Measurements from ENCODE around the gene PACS1.

The PACS1 gene

GRCh38 chr11:66225066-66225465 is 155.0 kb downstream of the PACS1 start:
- H3K4me3 ChIP-seq (replicated peaks in 1 of 2; ENCODE audit: low read depth in 2 of 2, low read length in 2 of 2): no peak overlapping the region
- no peak for DNase-seq (ENCODE audit: low read depth in 2 of 2)
- TF ChIP-seq, protein P1, sequence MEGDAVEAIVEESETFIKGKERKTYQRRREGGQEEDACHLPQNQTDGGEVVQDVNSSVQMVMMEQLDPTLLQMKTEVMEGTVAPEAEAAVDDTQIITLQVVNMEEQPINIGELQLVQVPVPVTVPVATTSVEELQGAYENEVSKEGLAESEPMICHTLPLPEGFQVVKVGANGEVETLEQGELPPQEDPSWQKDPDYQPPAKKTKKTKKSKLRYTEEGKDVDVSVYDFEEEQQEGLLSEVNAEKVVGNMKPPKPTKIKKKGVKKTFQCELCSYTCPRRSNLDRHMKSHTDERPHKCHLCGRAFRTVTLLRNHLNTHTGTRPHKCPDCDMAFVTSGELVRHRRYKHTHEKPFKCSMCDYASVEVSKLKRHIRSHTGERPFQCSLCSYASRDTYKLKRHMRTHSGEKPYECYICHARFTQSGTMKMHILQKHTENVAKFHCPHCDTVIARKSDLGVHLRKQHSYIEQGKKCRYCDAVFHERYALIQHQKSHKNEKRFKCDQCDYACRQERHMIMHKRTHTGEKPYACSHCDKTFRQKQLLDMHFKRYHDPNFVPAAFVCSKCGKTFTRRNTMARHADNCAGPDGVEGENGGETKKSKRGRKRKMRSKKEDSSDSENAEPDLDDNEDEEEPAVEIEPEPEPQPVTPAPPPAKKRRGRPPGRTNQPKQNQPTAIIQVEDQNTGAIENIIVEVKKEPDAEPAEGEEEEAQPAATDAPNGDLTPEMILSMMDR (IDR thresholded peaks at IDR 0.05; ENCODE audit: low read depth, low read length): no peak

- no peak for DNase-seq (ENCODE audit: low read depth in 2 of 2)
- TF ChIP-seq, protein P1 (IDR thresholded peaks at IDR 0.05; ENCODE audit: low read depth, low read length): no peak
These were observed 156.0 kb downstream of the PACS1 start for GRCh38 chr11:66226101-66226500.

DNA sequence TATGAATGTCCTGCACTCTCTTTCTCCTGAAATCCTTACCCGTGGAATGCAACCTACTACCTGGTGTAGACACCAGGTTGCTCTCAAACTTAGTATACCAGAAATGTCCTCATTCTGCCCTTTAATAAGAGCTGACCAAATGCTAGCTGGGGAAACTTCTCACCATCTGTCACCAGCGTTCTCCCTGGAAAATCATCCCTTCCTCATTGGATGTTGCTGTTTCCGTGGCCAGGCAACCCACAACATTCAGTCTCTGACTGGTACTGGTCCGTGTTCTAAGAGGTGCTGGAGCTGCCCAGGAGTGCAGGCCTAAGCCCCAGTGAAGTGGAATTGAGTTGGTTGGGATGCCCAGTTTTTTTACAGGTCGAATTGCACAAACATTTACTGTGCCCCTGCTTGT is 157.6 kb downstream of the PACS1 start:
- no peak for DNase-seq (ENCODE audit: low read depth in 2 of 2)
- H3K4me3 ChIP-seq (replicated peaks in 1 of 2; ENCODE audit: low read depth in 2 of 2, low read length in 2 of 2): no peak overlapping the region
- TF ChIP-seq, protein P1 (IDR thresholded peaks at IDR 0.05; ENCODE audit: low read depth, low read length): no peak

More at GRCh38 chr11:66226101-66226500, 156.0 kb downstream of the PACS1 start:
- H3K4me3 ChIP-seq (replicated peaks in 1 of 2; ENCODE audit: low read depth in 2 of 2, low read length in 2 of 2): no peak overlapping the region

GRCh38 chr11:66228521-66228920 is 158.4 kb downstream of the PACS1 start:
- no peak for DNase-seq (ENCODE audit: low read depth in 2 of 2)
- TF ChIP-seq, protein P1 (IDR thresholded peaks at IDR 0.05; ENCODE audit: low read depth, low read length): no peak
- H3K4me3 ChIP-seq (replicated peaks in 1 of 2; ENCODE audit: low read depth in 2 of 2, low read length in 2 of 2): no peak overlapping the region

GRCh38 chr11:66230156-66230555 is 160.1 kb downstream of the PACS1 start:
- TF ChIP-seq, protein P1 (IDR thresholded peaks at IDR 0.05; ENCODE audit: low read depth, low read length): no peak
- H3K4me3 ChIP-seq (replicated peaks in 1 of 2; ENCODE audit: low read depth in 2 of 2, low read length in 2 of 2): no peak overlapping the region

GRCh38 chr11:66230978-66231377 is 160.9 kb downstream of the PACS1 start:
- TF ChIP-seq, protein P1 (IDR thresholded peaks at IDR 0.05; ENCODE audit: low read depth, low read length): no peak

More at GRCh38 chr11:66230156-66230555, 160.1 kb downstream of the PACS1 start:
- DNase-seq (ENCODE audit: low read depth in 2 of 2): no peak

DNA sequence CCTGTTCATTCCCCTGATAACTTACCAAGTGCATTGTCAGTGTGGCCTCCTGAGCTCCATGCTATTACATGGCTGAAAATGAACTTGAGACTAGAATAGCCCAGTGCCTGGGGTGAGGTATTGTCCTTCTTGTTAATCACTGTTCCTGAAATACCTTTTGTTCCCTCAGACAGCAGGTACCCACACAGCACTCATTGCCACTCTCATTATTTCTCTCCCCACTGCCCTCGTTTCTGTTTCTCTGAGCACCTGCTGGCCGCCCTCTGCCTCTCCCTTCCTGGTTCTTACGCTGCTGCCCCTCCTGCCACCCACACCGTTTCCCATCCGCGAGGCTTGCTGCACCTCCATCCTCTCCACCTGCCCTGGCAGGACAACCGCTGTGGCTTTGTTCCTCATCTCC is 161.5 kb downstream of the PACS1 start:
- TF ChIP-seq, protein P1 (IDR thresholded peaks at IDR 0.05; ENCODE audit: low read depth, low read length): no peak
- no peak overlapping the region for H3K4me3 ChIP-seq (replicated peaks in 1 of 2; ENCODE audit: low read depth in 2 of 2, low read length in 2 of 2)
- no peak for DNase-seq (ENCODE audit: low read depth in 2 of 2)

More at GRCh38 chr11:66230978-66231377, 160.9 kb downstream of the PACS1 start:
- H3K4me3 ChIP-seq (replicated peaks in 1 of 2; ENCODE audit: low read depth in 2 of 2, low read length in 2 of 2): no peak overlapping the region
- DNase-seq (ENCODE audit: low read depth in 2 of 2): no peak
